GM20000 (cell line): ENCODE data around the gene MAP3K5.
"Not testable (repeated sequence)": the region's sequence is repeated elsewhere in the genome, so short reads cannot be mapped to it uniquely, and the experiment has no call there.

Experiments used
- DNase-seq: peaks from one replicate; pipeline ENCODE4 v3.0.0; 2012; ENCODE audit warnings: low spot score
- CTCF ChIP-seq: IDR thresholded peaks from 2 replicates; pipeline ENCODE4 v1.5.1; 2012; ENCODE audit warnings: mild to moderate bottlenecking, control low read depth; ENCODE audit errors: extremely low read depth, missing control alignments

MAP3K5 gene

DNA sequence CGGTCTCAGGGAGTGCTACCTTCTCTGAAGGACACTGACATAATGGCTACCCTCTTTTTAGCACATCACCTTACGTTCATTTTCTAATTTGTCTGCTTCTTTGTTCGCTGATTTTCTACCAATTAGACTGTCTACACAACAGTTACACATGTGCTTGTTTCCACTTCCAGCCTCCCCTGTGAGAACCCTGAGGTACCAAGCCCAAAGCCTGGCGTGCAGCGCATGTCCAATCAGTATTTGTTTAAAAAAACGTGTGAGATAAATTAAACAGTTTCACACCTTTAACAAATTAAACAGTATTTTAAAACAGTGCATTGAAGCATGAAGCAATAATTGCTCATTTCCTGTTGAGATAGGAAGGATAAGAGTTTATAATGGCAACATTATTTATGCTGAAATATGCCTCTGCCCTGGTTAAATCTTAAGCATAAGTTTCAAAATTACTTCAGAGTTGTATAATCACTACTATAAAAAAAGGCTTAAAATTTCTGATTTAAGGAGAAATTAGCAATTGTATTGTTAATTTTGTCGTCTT lies 88.9 kb downstream of the MAP3K5 start:
- no peak for TF ChIP-seq CTCF
- no peak for DNase-seq

DNA sequence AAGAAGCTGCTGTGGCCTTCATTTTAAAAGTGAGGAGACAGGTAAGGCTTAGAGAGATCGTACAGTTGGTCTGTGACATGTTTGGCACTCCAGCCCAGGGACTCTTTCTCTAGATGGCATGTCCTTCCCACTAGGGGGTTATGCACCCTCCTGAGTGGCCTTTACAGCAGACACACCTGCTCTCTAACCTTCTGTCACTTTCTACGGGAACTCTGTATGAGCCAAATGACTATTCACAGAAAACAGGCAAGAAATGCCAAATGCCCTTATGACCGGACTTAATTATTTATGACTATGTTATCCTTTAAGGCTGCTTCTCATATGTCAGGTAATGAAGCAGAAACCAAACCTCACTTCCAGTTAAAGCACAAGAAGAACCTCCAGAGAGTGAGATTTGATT lies 91.2 kb downstream of the MAP3K5 start:
- no peak for DNase-seq
- TF ChIP-seq CTCF = no peak

DNA sequence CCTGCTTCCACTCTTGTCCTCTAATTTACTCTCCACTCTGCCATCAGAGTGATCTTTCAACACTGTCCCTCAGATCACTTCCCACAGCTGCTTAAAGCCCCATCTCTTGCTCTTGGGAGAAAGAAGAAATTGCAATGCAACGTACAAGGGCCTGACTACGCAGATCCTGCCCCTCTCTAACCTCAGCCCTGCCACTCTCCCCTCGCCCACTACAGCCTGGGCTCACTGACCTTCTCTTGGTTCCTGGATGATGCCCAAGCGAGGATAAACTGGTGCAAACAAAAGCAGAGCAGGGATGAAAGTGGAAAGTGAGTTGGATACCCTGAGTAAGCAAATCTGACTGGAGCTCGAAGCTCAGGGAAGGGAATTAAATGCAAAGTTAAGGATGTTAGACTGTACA lies 92.9 kb downstream of the MAP3K5 start:
- no peak for TF ChIP-seq CTCF
- DNase-seq = no peak

DNA sequence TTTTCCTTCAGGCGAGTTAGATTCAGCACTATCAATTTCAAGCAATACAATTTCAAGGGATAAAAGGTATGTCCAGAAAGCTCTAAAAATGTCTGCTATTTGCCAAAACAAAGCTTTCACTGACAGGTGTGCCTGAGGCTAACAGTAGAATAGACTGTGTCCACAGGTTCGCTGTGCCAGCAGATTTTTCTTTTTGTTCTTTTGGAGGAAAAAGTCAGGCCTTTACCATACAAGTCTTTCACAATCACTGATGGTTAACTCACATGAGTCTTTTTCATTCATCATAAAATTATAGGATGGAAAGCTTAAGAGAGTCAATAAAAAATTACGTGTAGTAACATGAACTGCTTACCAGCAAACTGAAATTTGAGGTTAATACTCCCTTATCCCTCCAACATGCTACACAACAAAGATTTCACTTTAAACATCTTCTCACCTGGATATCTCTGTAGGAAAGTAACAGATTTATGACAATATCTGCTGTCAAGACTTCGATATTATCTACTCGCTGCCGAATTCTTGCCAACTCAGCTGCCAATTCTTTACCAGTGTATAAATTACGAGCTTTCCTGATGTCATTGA lies 95.4 kb downstream of the MAP3K5 start:
- TF ChIP-seq CTCF = no peak
- DNase-seq = no peak

GRCh38 chr6:136696238-136696637 lies 96.0 kb downstream of the MAP3K5 start:
- no peak for TF ChIP-seq CTCF
- no peak for DNase-seq

- TF ChIP-seq CTCF = no peak
- DNase-seq = no peak
These were observed 96.9 kb downstream of the MAP3K5 start for GRCh38 chr6:136695412-136695811.

GRCh38 chr6:136693090-136693489 lies 99.2 kb downstream of the MAP3K5 start:
- no peak for DNase-seq
- TF ChIP-seq CTCF = no peak

- DNase-seq = not testable (repeated sequence)
These were observed 104.4 kb downstream of the MAP3K5 start for GRCh38 chr6:136687894-136688293.
